Endothelial cell of umbilical vein (primary cell): Measurements from ENCODE around the gene CCDC6.

ENCODE experiments used
- CTCF ChIP-seq, 2 donors: IDR thresholded peaks; 1 replicate in 1 of 2; 2 replicates in 1 of 2; pipeline ENCODE4 v1.5.1; 2011; ENCODE audit warnings: low read length in 2 of 2, mild to moderate bottlenecking in 2 of 2, moderate library complexity in 2 of 2, control low read depth in 1 of 2, inconsistent platforms in 1 of 2, low read depth in 1 of 2; ENCODE audit not compliant: insufficient read depth in 1 of 2; ENCODE audit errors: extremely low read depth in 1 of 2
- FOS ChIP-seq: IDR thresholded peaks from 2 replicates; pipeline ENCODE4 v1.6.1; 2011; ENCODE audit warnings: mild to moderate bottlenecking, low read length, moderate library complexity, borderline replicate concordance; ENCODE audit not compliant: insufficient read depth
- MYC ChIP-seq: IDR thresholded peaks from one replicate; pipeline ENCODE4 v1.6.1; 2011; ENCODE audit warnings: mild to moderate bottlenecking, low read depth, low read length
- POLR2AphosphoS5 ChIP-seq: IDR thresholded peaks from 2 replicates; pipeline ENCODE4 v1.6.1; 2012; ENCODE audit warnings: low read depth, mild to moderate bottlenecking, control low read depth, low read length, moderate library complexity; ENCODE audit not compliant: insufficient read depth

GRCh38 chr10:59819265-59819664 is 87.1 kb downstream of the CCDC6 start:
- TF ChIP-seq CTCF (IDR thresholded peaks at IDR 0.05; ENCODE audit: extremely low read depth in 1 of 2, insufficient read depth in 1 of 2, low read depth in 1 of 2, low read length in 2 of 2) (no peak), POLR2AphosphoS5 (no peak), MYC (no peak), FOS (no peak)
